Fibroblast of lung (primary cell): Measurements from ENCODE around the gene SP9.

Experiments used
- CTCF ChIP-seq, 2 donors: IDR thresholded peaks in 1 of 2; conservative IDR thresholded peaks in 1 of 2; 1 replicate in 1 of 2; 2 replicates in 1 of 2; pipeline ENCODE4 v1.5.1; 2011 to 2012; ENCODE audit warnings: low read length in 2 of 2, control low read depth in 1 of 2, inconsistent platforms in 1 of 2, low read depth in 1 of 2, mild to moderate bottlenecking in 1 of 2
- EZH2 ChIP-seq: IDR thresholded peaks from 2 replicates; pipeline ENCODE4 v1.5.1; 2012; ENCODE audit warnings: low read length, control low read depth, mild to moderate bottlenecking; ENCODE audit errors: missing control alignments

- TF ChIP-seq CTCF (conservative IDR thresholded peaks at IDR 0.05 in 1 of 2, IDR thresholded peaks at IDR 0.05 in 1 of 2; ENCODE audit: low read depth in 1 of 2, low read length in 2 of 2), result no peak
- peak; percentile 18 for TF ChIP-seq EZH2
Measured at GRCh38 chr2:174328961-174329715, 5.6 kb upstream of the SP9 start.
